GM18508 (cell line): ENCODE data around the gene EYS.
"Not testable (repeated sequence)": the region's sequence is repeated elsewhere in the genome, so short reads cannot be mapped to it uniquely, and the experiment has no call there.

ENCODE experiments used
- ATAC-seq: cut with Tn5 transposase; IDR thresholded peaks from one replicate; pipeline ENCODE4 v1.9.1; 2021; ENCODE audit warnings: moderate number of reproducible peaks; ENCODE audit not compliant: insufficient read depth, unreplicated experiment

The EYS gene

GRCh38 chr6:63798378-63798777 is 1908.6 kb downstream of the EYS start:
- ATAC-seq = no peak

DNA sequence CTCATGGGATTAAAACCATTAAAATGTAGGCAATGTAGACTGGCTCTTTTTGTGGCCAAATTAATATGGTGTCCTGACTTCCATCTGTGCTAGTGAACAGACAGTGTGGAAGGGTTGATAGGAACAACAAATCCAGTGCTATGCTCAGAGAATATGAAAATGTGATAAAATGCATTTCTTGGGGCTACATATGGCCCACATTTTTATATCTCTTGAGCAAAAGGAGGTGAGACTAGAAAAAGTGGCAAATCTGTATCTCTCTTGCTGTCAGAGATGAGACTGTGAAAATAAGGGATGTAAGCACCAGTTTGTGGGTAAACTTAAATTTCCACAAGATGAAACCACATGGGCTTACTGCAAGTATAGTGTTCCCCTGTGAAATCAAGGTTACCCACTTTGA is 1909.3 kb downstream of the EYS start:
- ATAC-seq = no peak

DNA sequence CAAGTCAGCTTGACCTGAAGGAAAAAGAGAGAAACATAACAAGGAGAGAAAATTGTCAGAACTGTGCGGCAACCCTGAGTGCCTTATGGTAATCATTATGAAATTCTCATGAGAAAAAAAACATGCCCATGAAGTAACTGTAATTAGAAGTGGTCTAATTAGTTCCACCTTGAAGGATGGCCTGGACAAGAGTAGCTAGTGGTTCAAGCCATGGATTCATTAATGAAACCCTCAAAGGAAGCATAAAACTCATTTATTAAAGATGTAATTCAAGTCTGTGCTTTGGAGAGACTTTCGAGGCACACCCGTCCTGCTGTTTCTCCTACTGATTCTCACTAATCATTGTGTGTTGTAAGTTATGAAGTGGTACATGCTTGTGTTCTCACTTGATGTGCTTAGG is 1911.2 kb downstream of the EYS start:
- ATAC-seq = no peak

- no peak for ATAC-seq
Measured at GRCh38 chr6:63795006-63795405, 1912.0 kb downstream of the EYS start.

- no peak for ATAC-seq
Measured at GRCh38 chr6:63793465-63794137, 1913.4 kb downstream of the EYS start.

- no peak for ATAC-seq
Measured at GRCh38 chr6:63792736-63793464, 1914.1 kb downstream of the EYS start.

- ATAC-seq = no peak
Measured at GRCh38 chr6:63790334-63790733, 1916.7 kb downstream of the EYS start.

GRCh38 chr6:63789699-63790098 is 1917.3 kb downstream of the EYS start:
- ATAC-seq = no peak

GRCh38 chr6:63788569-63788968 is 1918.5 kb downstream of the EYS start:
- no peak for ATAC-seq

GRCh38 chr6:63787021-63787420 is 1920.0 kb downstream of the EYS start:
- no peak for ATAC-seq

- no peak for ATAC-seq
Measured at GRCh38 chr6:63785006-63785405, 1922.0 kb downstream of the EYS start.

DNA sequence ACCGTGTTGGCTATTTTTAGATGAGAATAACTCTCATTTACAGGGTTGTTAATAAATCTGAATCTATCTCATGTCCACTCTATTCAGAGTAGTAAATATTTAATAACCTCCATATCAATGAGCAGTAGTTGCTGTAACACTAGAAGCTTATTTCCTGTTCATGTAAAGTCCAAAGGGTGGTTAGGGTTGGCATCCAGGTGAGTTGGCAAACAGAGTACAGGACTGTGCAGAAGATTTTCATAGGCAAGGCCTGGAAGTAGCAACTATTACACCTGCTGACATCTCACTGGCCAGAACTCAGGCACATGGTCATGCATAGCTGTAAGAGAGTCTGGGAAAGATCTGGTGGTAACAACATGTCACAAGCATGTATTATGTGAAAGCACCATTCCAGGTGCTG is 1923.9 kb downstream of the EYS start:
- ATAC-seq = no peak

GRCh38 chr6:63774961-63775360 is 1932.1 kb downstream of the EYS start:
- ATAC-seq = no peak

- no peak for ATAC-seq
Measured at GRCh38 chr6:63773200-63773599, 1933.8 kb downstream of the EYS start.

DNA sequence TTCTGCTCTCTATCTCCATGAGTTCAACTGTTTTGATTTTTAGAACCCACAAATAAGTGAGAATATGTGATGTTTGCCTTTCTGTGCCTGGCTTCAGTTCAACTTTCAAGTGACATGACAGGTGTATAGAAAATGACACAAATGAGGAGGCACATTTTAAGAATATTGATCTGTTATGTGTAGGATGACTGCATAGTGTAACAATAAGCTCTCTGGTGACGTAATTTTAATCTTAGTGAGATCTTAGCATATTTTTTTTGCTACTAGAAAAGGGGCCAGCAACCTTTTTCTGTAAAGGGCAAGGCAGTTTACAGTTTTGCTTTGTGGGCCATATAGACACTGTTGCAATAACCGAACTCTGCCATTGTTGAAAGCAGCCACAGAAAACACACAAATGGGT is 1941.2 kb downstream of the EYS start:
- ATAC-seq = no peak

- no peak for ATAC-seq
Measured at GRCh38 chr6:63764318-63764916, 1942.6 kb downstream of the EYS start.

- ATAC-seq = no peak
Measured at GRCh38 chr6:63760199-63760598, 1946.8 kb downstream of the EYS start.

- no peak for ATAC-seq
Measured at GRCh38 chr6:63759605-63760105, 1947.4 kb downstream of the EYS start.

DNA sequence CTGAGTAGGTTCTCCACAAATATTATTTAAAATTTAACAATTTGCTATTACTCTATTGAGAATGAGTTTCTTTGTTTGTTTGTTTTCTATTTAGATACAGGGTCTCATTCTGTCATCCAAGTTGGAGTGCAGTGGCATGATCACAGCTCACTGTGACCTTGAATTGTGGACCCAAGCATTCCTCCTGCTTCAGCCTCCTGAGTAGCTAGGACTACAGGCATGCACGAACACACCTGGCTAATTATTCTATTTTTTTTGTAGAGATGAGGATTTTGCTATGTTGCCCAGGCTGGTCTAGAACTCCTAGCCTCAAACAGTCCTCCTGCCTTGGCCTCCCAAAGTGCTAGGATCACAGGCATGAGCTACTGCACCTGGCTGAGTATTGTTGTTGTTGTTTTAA is 1949.2 kb downstream of the EYS start:
- ATAC-seq = no peak

DNA sequence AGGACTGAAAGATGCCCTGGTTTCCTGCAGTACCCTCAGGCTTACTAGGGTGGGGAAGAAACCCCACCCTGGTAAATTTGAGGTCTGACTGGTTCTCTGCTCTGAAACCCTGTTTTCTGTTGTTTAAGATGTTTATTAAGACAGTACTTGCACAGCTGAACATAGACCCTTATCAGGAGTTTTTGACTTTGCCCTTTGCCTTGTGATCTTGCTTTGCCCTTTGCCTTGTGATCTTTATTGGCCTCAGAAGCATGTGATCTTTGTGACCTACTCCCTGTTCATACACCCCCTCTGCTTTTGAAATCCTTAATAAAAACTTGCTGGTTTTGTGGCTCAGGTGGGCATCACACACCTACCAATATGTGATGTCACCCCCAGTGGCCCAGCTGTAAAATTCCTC is 1949.8 kb downstream of the EYS start:
- ATAC-seq = not testable (repeated sequence)

DNA sequence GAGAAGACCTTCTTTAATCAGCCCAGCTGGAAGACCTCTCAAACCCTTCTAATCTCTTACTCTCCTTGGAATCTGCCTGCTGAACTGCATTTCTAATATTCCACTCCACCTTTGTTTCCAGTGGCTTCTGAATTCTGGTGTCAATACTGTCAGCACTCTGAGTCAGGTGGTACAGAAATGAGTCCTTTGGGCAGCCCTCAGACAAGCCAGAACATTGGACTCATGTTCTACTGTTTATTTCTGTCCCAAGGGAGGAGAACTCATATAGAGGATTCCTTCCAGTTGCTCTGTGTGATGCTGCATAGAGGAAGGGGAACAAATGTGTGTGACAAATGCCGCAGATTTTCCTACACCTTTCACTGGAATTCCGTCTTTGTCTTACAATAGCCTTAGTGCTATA is 1956.6 kb downstream of the EYS start:
- no peak for ATAC-seq
